Stimulated activated CD4-positive, alpha-beta T cell treated with anti-CD3 and anti-CD28 coated beads, Interleukin-2, amount 100 ng/mL, for 4 hours (primary cell): Measurements from ENCODE around the gene ERC1.
A peak's percentile ranks its signal among the peaks of the same experiment; 100 is the strongest.
"Not testable (repeated sequence)": the region's sequence is repeated elsewhere in the genome, so short reads cannot be mapped to it uniquely, and the experiment has no call there.

Experiments
- DNase-seq: peaks from one replicate; pipeline ENCODE4 v3.0.0-alpha.2; 2020; ENCODE audit warnings: low read depth

ERC1 gene

DNA sequence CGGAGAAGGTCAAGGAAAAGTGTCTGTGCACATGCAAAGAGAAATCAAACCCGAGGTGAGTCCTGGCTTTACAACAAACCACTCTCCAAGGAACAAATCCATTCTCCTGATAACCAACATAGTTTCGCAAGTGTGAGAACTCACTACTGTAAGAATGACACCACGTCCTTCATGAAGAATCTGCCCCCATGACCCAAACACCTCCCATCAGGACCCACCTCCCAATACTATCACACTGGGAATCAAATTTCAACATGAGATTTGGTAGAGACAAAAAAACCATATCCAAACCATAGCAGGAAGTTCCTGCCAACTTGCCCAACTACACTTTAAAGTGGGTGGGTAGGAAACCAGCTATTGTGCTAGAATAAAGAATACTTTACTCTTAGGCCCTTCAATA is 2.4 kb upstream of the ERC1 start:
- no peak for DNase-seq

DNA sequence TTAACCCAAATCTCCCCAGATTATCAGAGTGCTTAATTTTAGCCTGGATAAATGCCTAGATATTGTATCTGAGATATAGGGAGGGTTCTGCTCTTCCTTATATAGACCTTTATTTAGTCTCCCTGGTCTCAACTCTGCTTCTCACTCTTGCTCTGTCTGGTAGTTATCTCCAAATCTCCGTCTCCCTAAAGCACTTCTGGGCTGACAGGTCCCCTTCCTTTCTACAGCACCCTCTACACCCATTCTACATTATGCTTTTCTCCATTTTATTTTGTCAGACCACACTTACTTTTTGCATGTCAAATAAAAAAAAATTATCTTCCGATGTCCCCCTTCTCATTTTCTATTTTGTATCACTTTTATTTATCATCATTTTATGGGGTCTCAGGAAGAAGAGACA is 2.0 kb upstream of the ERC1 start:
- DNase-seq, result no peak

DNA sequence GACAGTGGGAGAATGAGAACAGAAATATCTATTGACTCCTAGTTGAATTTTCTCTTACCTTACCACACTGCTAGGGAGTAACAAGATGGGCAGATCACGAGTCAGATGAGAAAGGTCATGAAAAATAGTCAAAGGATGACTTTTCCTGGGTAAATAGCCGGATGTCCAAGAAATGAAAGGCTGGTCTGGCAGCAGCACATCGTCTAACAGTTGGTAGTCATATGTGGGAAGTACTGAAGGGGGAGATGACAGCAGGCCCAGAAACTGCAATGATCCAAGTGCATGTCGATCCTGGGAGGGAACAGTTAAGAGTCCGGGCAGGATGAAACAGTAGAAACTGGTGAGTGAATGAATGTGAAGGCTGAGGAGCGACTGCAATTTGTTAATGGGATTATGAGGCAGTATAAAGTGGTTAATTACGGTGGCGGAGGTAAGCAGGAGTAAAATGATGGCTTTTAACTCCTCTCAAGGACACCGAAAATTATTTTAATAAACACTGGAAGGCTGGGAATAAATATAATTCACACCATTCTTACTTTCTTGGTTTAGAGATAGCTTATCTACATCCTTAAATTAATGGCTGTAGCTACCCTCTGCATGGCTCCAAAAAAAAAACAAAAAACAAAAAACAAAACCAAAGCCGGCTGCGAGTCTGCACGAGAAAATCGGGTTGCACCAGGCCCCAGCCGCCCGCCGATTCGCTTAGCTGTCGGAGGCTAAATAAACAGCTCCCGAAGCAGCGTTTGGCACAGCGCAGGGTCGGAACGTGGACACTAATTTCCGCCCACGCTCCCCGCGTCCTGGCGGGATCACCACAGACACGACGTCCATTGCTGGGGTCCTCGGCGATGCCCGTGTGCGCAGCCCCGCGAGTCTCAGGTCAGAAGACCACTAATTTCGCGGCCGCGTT is 1.0 kb upstream of the ERC1 start:
- DNase-seq, result peak; percentile 20

DNA sequence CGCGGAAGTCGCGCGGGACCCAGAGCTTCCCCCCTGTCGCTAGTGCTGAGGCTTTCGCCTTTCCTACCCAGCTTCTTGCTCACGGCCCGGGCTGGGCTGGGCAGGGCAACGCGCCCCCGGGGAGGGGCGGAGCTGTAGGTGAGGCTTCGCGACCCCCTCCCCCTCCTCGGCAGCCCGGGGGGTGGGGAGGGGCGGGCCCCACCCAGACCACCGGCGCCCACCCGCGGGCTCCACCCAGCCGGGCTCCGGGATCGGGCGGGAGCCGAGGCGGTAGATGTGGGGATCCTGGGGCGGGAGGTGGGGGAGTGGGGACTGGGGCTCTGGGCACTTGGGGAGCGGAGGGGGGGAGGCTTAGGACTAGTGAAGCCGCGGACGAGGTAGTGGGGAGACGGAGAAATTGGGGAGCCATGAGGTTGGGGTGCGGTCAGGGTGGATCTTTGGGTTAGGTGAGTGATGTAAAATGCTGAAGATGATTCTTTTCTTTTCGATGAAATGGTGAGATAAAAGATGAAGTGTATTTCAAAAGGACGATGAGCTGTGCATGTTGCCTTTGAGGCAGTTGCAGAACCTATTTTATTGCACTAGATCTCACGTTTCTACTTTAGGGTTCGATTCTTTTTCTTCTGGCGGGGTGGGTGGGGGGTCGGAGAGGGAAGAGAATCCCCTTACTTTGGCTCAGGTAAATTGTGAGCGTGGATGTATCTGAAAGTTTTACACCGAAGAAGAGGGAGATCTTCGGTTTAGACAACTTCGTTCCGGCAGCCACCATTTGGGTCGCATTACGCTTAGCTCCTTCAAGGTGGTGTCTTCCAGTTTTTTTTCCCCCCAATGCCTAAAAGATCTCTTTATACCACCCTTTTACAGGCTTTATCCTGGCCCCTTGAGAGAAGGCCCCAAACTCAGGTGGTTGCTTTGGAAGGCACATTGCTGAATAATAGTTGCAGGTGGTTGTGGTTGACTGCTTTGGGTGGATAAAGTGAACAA is 619 bp downstream of the ERC1 start:
- DNase-seq, result peak; percentile 45

DNA sequence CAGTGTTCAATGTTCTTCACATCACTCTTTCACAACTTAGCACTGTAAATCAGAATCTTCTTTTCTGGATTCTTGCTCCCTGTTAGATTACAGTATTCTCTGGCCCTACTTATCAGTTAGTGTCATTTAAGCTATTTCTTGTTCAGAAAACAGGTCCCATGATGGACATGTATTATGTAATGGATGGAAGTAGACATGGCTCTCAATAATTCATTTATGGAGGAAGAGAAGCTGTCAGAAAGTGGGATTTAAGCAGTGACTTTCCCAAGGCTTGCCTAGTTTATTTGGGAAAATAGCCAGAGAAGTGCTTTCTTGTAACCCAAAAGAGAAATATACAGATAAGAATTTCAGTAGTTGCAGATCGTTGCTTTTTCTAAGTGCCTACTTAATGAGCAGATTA is 1.6 kb downstream of the ERC1 start:
- no peak for DNase-seq

DNA sequence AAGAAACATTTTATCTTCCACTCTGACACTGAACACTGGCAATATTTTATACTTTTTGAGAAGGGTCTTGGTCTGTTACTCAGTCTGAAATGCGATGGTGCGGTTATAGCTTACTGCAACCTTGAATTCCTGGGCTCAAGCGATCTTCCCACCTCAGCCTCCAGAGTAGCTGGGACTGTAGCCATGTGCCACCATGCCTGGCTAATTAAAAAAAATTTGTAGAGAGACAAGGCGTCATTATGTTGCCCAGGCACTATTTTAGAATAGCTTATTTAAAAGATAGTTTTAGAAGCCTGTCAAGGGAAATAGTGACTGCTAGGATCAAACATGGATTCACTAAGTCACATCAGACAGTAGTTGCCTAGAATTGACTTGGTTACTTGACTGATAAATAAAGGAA is 5.9 kb downstream of the ERC1 start:
- DNase-seq, result no peak

DNA sequence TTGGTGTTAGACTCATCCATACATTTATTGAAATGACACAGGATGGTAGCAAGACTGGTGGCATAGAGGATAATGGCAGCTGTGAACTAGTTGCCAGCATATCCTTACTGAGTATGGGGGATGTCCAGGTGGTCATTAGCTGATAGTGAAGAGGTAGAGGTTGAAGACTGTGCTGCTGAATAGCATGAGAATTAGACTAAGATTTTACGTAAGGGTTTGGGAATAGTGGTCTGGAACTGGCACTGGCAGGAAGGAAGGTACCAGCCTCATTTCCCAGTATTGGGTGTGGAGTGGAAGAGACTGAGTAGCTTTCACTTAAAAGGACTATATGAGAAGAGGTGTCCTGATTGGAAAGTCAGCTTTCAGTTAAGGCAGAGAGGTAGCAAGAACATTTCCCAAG is 6.5 kb downstream of the ERC1 start:
- no peak for DNase-seq

DNA sequence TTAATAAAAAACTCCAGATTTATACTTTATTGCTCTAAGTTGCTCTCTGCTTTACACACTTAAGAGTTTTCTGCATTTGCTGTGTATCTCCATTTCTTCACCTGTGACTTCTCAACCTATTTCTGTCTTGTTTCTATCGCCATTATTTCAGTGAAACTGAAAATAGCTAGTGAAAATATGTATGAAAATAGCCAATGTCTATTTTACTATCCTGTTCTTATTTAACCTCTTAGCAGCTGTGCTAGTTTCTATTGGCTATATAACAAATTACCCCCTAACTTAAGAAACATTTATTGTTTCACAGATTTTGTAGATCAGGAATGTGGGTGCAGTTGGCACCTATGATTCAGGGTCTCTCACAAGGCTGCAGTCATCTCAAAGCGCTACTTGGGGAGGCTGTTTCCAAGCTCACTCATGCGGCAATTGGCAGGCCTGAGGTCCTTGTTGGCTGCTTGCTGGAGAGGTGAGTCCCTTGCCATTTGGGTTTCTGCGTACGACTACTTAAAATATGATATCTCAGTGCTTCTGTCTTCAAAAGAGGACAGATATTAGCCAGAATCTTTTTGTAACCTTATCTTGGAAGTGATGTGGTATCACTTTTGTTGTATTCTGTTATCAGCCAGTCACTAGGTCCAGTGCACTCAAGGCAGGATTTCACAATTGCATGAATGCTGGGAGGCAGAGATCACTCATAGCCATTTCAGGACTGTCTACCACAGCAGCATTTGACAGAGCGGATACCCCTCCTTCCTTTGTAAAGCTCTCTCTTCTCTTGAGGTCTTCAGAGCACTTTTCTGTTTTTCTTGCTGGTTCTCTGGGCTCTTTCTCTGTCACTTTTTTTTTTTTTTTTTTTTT is 7.2 kb downstream of the ERC1 start:
- DNase-seq, result no peak

DNA sequence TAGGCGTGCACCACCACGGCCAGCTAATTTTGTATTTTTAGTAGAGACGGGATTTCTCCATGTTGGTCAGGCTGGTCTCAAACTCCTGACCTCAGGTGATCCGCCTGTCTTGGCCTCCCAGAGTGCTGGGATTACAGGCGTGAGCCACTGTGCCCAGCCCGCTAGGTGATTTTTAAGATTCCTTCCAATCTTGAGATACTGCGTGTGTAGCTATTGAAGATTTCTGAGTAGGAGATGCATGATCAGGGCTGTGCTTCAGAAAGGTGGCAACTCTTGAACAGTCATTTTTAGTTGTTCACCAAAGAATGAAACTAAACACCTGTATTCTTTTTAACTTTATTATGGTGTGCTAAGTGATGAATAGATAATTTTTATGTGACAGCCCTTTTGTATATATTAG is 8.7 kb downstream of the ERC1 start:
- not testable (repeated sequence) for DNase-seq

DNA sequence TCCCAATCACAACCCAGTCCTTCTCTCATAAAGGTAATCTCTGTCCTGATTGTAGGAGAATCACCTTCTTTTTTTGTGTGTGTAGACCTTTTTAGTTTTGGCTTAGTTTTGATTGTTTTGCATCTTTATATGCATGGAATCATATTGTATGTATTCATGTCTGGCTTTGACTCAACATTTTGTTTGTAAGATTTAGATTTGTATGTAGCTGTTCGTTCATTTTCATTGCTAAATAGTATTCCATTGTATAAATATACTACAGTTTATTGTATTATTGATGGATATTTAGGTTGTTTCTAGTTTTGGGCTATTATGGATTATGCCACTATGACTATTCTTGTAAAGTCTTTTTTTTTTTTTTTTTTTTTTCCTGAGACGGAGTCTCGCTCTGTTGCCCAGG is 10.5 kb downstream of the ERC1 start:
- DNase-seq, result no peak

DNA sequence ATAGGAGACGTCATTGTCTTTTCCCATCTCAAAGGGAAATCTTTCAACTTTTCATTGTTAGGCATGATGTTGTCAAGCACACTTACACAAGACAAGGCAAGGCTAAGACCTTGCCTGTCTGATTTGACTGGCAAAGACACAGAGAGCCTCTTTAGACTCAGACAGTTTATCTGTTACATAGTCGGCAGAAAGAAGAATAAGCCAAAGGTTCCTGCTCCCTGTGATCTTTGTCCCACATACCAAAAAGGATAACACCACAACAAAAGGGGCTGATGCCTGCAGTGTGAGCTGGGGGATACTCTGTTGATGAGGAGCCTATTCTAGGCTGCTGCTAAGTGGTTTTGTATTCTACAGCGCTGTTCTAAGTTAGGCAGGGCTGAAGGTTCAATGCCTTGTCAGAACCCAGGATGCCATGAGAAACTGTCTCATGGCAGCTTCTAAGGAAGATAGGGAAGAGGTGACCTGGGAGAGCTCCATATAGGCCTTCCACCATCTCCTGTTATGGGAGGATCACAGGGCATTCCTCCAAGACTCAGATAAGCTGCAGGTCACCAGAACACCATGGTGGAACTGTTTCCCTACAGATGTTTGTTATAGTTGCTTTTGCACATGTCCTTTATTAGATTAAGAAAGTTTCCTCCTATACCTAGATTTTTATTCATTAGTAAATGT is 12.7 kb downstream of the ERC1 start:
- no peak for DNase-seq

DNA sequence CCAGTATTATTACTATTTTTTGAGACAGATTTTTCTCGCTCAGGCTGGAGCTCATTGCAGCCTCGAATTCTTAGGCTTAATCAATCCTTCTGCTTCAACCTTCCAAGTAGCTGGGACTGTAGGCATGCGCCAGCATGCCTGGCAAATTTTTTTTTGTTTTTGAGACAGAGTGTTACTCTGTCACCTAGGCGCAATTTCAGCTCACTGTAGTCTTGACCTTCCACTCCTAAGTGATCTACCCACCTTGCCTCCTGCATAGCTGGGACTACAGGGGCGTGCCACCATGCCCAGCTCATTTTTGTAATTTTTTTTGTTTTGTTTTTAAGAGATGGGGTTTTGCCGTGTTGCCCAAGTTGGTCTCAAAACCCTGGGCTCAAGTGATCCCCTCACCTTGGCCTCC is 15.2 kb downstream of the ERC1 start:
- DNase-seq, result no peak

DNA sequence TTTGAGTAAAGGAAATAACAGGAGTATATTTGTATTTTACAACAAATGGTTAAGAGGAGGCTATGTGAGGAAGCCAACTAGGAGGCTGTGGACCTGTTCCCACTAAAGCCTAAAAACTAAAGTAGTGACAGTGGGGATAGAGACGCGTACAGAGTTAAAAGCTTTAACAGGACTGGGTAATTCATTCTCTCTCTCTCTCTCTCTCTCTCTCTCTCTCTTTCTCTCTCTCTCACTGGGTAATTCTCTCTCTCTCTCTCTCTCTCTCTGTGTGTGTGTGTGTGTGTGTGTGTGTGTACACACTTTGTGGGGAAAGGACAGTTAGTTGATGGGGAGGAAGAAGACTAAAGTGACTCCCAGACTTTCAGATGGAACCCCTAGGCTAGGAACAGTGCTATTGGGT is 16.3 kb downstream of the ERC1 start:
- DNase-seq, result no peak

DNA sequence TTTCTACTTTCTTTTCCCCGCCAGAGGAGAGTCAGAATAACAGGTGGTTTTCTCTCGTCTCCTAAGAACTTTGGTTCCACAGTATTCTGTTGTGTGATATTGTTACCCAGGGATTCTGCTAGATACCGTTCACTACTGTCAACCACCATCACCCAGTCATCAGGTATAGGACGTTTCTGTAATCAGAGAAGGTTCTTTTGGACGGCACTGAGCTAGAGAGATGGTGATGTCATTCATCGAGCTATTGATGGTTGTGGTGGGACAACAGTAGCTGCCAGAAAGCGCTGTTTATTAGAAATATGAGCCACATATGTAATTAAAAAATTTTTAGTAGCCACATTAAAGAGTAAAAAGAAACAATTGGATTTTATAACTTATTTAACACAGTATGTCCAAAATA is 17.0 kb downstream of the ERC1 start:
- DNase-seq, result no peak

DNA sequence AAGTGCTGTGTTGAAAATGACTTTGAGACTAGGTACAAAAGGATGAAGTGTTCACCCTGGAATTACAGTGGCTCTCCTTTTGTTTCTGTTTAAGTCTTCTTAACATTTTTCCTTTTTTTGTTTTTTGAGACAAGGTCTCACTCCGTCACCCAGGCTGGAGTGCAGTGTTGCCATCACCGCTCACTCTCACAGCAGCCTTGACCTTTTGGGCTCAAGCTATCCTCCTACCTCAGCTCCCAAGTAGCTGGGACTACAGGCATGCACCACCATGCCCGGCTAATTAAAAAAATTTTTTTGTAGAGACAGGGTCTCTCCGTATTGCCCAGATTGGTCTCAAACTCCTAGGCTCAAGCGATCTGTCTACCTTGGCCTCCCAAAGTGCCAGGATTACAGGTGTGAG is 20.1 kb downstream of the ERC1 start:
- DNase-seq, result no peak

DNA sequence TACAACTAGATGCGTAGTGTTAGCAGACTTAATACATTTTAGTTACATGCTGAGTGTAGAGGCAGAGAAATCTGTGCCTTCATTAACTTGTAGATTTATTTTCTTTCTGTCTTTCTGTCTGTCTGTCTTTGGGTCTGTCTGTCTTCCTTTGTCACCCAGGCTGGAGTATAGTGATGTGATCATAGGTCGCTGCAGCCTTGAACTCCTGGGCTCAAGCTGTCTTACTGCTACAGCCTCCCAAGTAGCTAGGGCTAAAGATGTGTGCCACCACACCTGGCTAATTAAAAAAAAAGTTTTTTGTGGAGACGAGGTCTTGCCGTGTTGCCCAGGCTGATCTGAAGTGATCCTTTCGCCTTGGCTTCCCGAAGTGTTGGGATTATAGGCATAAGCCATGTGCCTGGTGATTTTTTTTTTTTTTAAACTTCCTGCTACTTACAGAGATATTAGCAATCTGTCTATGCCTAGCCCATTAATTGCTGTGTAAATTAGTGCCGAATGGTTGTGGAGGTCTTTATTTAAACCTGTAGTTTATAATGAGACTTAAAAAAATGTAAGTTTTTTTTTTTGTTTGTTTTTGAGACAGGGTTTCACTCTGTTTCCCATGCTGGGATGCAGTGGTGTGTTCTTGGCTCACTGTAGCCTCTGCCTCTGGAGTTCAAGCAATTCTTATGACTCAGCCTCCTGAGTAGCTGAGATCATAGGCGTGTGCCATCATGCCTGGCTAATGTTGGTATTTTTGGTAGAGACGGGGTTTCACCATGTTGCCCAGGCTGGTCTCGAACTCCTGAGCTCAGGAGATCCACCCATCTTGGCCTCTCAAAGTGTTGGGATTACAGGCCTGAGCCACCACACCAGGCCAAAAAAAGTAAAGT is 22.8 kb downstream of the ERC1 start:
- DNase-seq, result no peak

DNA sequence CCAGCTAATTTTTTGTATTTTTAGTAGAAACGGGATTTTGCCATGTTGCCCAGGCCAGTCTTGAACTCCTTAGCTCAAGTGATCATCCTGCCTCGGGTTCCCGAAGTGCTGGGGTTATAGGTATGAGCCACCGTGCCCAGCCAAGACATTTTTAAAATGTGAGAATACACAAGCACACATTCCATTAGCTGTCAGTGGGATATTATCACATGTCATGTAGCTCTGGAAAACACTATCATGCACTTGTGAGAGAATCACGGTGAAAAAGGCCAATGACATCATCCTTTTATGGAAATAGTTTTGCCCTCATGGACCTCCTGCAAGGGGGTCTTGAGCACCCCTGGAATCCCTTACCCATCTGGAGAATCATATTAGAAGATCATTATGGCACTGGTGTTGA is 28.3 kb downstream of the ERC1 start:
- no peak for DNase-seq

DNA sequence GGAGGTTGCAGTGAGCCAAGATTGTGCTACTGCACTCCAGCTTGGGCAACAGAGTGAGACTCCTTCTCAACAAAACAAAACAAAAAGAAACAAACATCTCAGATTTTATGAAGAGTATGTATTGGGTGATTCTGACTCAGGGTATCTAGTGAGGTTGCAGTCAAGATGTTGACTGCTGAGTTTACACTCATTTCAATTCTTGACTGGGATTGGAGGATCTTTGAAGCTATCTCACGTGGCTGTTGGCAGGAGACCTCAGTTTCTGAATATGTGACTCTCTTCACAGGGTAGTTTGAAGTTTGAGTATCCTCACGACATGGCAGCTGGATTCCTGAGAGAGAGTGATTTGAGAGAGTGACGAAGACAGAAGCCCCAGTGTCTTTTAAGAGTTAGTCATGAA is 29.4 kb downstream of the ERC1 start:
- DNase-seq, result no peak

DNA sequence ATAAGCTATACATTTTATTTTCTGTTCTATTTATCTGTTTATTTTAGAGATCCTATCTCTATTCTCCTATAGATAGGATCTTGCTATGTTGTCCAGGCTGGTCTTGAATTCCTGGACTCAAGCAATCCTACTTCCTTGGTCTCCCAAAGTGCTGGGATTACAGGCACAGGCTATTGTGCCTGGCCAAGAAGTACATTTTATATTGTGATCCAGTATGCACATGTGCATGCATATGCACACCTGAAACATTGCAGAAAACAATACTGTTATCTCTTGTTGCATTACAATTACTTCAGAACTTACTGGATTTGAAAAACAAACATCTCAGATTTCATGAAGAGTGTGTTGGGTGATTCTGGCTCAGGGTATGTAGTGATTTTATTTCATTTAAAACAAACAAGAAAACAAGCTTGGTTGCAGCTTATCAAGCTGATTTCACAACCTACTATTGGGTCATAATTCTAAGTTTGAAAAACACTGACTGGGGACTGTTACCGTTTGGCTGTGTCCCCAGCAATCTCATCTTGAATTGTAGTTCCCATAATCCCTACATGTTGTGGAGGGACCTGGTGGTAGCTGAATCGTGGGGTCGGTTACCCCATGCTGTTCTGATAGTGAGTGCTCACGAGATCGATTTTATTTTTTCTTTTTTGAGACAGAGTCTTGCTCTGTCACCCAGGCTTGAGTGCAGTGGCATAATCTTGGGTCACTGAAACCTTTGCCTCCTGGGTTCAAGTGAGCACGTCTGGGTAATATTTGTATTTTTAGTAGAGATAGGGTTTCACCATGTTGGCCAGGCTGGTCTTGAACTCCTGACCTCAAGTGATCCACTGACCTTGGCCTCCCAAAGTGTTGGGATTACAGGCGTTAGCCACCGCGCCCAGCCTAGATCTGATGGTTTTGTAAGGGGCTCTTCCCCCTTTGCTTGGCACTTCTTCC is 31.3 kb downstream of the ERC1 start:
- DNase-seq, result no peak
